Renal cortex interstitium (tissue), 11 donors: ENCODE measurements around the gene TMOD3. TPM values are rescaled to one million over a fixed set of nuclear protein-coding genes. Genes with fewer than 3 reads are reported as not detected.

Source experiments
- DNase-seq, 11 donors: peaks; one replicate each; pipeline ENCODE4 v3.0.0-alpha.2; 2013; ENCODE audit warnings: low read depth in 9 of 11, low spot score in 4 of 11; ENCODE audit errors: extremely low read depth in 1 of 11
- polyA plus RNA-seq, 3 donors: library from polyadenylated mRNA; unstranded; fragments of 120-200 nt; gene quantifications; one replicate each; pipeline ENCODE4 v1.2.1, GENCODE V29; 2013; ENCODE audit not compliant: insufficient read length in 3 of 3

Gene TMOD3
- polyA plus RNA-seq, 3 donors, result 48.3 to 55.3 (median 51.6) TPM

DNA sequence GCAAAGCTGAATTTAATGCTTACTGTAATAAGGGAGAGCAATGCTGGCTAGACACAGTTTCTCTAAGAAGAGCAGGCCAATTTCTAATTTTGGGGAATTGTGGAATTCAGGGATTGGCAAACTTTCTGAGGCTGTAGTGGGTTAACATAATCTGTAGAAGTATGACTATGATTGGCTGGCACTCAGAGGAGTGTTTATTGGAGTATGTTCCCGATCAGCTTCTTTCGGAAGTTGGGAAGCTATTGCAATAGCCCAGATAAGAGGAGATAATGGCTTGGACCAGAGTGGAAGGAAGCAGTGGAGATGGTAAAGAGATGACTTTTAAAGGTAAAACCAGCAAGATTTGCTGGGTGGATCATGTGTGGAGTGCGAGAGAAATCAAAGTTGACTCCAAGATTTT lies 19.4 kb downstream of the TMOD3 start:
- no peak for DNase-seq

DNA sequence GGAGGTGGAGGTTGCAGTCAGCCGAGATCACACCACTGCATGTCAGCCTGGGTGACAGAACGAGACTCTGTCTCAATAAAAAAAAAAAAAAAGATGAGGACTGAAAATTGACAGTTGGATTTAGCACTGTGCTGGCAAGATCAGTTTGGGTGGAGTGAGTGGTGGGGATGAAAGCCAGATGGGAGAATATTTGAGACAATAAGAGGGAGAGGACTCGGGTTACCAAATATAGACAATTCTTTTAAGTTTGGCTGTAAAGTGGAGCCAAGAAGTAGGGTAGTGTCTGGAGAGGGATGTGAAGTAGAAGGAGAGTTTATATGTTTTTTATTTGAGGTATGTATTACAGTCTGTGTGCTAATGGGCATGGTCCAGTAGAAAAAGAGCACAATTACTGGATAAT lies 20.4 kb downstream of the TMOD3 start:
- DNase-seq, result no peak

GRCh38 chr15:51853998-51854397 lies 24.5 kb downstream of the TMOD3 start:
- no peak for DNase-seq

GRCh38 chr15:51855612-51856011 lies 26.2 kb downstream of the TMOD3 start:
- DNase-seq, result no peak

DNA sequence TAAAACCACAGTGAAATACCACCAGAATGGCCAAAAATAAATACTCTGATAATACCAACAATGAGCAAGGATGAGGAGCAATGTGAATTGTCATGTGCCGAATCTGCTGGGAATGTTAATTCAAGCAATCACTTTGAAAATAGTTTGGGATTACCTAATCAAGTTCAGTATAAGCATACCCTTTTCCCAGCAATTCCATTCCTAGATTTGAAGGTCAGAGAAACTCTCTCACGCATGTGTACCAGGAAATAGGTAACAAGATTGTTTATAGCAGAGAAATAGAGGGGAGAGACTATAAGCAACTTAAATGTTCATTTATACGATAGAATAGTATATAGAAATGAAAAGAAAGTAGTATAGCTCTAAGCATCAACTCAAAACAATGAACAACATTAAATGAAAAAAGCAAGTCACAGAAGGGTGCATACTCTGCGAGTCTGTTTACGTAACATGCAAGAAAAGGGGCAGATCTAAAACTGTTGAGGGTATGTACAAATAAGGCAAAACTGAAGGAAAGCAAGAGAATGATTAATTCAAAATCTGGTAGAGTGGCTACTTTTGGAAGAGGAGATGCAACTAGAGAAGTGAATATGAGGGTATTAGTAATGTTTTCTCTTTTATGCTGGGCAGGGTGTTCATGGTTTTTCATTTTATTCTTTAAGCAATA lies 27.4 kb downstream of the TMOD3 start:
- DNase-seq, result no peak

- no peak for DNase-seq
Measured at GRCh38 chr15:51861557-51862359, 32.3 kb downstream of the TMOD3 start.

DNA sequence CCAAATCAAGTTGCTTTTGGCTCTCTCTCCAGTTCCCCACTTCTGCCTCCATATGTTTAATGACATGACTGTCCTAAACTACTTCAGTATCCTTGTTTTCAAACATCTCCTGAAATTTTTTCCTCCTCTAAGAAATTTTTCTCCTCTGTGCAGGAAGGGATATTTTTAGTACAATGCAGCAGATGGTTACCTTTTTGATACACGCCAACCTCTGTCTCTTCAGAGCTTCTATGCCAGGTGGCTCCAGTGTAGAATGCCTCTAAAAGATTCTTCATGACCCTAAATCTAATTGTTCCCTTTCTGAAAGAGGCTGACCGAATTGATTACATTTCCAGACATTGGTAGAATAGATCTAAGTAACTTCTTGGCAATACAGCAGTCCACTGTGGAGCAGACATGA lies 33.7 kb downstream of the TMOD3 start:
- DNase-seq, result no peak

DNA sequence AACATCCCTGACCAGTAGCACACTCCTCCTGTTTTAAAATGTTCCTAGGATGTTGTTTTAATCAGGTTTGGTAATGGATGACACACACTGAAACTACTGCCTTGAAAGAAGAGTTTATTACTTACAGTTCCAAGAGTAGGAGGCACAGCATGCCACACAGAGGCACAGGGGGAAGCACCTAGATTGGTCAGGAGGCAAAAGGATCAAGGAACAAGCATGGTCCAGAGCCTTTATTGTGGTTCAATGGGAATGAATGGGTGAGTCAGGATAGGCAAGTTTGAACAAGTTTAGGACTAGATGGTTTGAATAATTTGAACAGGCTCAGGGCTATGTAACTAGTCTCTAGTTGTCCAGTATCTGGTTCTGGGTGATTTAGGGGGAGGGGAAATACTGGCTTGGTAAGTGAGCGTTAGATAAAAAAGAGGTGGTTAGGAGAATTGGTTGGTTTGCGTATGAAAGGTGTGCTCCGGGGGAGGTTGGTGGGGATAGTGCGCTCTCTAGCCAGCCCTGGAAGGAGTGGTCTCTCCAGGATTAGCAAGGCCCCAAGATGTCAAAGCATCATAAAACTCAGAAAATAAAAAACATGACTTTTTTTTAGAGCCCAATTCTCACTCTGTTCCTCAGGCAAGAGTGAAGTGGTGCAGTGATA lies 35.1 kb downstream of the TMOD3 start:
- DNase-seq, result no peak

DNA sequence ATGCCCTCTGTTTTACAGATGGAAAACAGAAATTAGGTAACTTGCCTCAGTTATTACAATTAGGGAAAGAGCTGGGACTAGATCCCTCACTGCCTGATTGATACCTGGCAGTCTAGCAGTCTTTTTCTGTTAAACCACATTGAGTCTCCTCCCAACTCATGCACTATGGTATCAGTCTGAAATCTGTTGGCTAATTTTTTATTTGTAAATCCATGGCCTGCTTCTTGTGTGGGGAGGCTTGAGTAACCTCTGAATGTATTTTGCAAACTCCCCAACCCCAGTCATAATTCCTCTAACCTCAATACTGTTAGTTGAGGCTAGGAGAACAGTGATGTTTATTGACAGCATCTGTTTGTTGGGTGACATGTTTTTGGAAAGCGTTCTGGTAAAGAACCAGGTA lies 35.9 kb downstream of the TMOD3 start:
- no peak for DNase-seq

- DNase-seq, result no peak
Measured at GRCh38 chr15:51866161-51866560, 36.7 kb downstream of the TMOD3 start.

GRCh38 chr15:51866751-51867150 lies 37.3 kb downstream of the TMOD3 start:
- no peak for DNase-seq

DNA sequence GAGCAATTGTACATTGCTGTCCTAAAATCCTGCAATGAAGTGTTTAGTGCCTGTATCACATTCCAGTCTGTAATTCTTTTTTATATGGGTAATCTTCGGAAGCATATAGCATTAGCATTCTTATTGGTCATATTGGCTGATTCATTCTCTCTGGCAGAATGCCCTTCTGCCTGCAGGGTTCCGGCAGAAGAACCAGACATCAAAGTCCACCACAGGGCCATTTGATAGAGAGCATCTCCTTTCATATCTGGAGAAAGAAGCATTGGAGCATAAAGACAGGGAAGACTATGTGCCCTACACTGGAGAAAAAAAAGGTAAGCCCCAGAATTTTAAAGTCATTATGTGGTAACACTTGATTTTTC lies 39.6 kb downstream of the TMOD3 start:
- no peak for DNase-seq

- no peak for DNase-seq
Measured at GRCh38 chr15:51870774-51871173, 41.3 kb downstream of the TMOD3 start.

DNA sequence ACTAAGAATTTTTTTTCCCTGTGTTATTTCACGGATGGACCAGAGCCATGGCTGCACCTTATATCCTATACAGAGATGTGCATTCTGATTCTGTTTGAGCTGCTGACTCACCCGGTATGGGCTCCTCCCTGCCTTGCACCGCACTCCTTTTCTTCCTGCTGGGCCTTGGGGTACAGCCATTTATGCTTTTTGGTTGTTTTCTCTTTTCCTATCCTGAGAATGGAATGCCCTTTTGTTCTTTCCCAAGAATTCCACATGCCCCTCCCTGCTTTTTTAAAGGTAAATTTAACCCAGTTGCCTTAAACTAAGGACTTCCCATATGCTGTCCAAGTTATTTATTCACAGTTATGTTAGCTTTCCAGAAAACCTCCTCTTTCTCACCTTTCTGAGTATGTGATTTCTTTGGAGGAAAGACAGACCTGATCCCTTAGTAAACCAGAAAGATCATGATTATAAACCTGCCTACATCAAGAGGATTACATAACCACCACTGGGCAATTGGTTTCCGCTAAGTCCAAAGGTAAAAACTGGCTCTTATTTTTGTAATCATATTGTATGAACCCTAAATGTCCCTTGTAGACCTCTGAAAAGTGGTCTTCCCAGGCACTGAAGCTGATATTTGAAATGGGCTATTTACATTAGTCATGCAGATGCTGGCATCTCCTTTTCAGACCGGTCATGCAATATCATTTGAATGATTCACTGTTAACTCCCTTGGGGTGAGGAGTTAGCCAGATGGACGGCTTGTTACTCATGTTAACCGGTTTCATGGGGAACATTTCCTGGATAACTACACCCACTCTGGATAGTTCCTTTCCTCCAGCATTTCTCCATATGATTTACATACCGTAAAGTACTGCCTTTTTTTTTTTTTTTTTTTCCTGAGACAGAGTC lies 45.5 kb downstream of the TMOD3 start:
- DNase-seq, result no peak

- no peak for DNase-seq
Measured at GRCh38 chr15:51876169-51876568, 46.7 kb downstream of the TMOD3 start.

DNA sequence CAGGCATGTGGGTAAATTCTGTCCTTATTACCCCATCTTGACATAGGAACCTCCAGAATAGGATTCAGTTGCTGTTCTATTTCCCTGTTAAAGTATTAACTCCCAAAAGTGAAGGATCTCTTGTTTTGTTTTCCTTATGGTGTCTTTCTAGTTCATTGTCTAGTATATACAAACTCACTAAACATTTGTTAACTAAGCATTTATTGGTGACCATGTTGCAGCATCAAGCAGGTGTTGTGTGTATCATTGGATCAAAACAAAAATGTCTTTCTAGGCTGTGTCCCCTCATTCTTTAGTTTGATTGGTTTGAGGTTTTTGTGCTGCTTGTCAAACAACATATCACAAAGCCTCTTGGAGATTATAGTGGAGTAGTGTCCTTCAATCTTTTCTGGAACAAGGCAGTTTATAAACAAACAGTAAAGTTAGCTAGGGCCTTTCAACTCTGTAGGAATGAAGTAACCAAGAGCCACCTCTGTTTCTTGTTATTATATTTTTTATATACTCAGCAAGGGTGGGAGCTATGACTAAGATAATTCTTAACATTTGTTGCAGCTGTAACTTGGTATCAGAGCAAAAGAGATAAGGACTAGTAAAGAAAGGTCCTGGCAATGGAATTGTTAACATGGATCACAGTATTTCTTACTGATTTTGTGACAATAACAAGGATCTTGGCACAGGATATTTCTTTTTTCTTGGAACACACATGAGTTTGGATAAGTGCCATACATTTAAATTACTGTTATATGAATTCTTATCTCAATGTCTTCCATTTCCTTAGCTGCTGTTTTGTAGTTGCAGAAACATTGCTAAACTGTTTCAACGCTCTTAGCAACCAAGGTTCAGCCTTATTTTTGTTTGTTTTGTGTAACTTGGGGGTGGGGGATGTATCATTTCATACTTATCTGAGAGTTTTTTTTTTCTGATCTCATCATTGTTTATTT lies 49.3 kb downstream of the TMOD3 start:
- peak; percentile 32 to 82 (median 55) for DNase-seq

DNA sequence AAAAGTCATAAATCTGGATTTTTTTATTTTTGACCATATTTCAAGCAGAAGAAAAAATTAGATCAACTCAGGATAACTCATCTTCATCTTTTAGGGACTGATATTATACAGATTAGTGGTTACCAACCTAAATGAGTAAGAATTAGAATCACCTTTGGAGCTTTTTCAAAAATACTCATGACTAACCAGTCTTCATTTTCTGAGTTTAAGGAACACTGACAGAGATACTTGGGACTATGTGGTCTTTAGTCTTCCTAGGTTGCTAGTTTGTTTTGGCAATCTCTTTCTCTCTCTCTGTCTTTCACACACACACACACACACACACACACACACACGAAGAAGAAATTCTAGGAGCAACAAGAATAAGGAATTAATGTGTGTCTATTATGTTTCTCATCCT lies 50.1 kb downstream of the TMOD3 start:
- DNase-seq, result no peak

DNA sequence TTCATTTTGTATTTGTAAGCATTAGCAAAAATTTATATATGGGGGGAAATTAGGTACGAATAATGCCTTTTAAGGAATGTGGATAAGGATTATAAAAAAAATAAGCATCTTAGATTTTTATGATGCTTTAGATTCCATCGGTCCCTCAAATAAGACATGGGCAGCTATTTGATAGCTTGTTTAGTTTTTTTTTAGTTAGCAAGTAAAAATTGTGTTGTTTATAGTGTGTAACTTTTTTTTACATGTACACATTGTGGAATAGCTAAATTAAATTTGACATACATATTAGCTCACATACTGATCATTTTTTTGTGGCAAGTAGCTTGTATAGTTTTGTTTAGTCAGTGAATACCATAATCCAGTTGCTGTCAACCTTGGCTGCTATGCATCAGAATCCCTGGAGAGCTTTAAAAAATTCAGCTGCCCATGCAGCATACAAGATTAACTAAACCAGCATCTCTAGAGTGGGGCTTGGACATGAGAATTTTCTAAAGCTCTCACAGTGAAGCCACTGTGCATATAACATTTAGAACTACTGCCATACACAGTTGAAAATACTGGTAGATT lies 53.9 kb downstream of the TMOD3 start:
- peak in 4 of 11 donors; percentile 15 to 32 (median 24) for DNase-seq
